CD14-positive monocyte (primary cell): ENCODE data around the gene DTX1. TPM values are rescaled to one million over a fixed set of nuclear protein-coding genes. Genes with fewer than 3 reads are reported as not detected.

Source experiments
- DNase-seq, 3 donors: peaks; one replicate each; pipeline ENCODE4 v3.0.0-alpha.2; 2011 to 2022
- H2AFZ ChIP-seq: 2 replicates; pipeline ENCODE4 v1.6.0; 2012; ENCODE audit warnings: mild to moderate bottlenecking, low read depth, low read length, inconsistent platforms; ENCODE audit not compliant: insufficient read depth, poor library complexity, severe bottlenecking
- H3K27ac ChIP-seq, 2 donors: 1 replicate in 1 of 2; 2 replicates in 1 of 2; pipeline ENCODE4 v1.5.1; 2012 to 2013; ENCODE audit warnings: low read length in 2 of 2, control low read depth in 1 of 2, inconsistent platforms in 1 of 2, low read depth in 1 of 2, mild to moderate bottlenecking in 1 of 2
- H3K27me3 ChIP-seq, 2 donors: one replicate each; pipeline versions ENCODE4 v1.6.0 to v1.6.1; 2011 to 2013; ENCODE audit warnings: low read length in 2 of 2; ENCODE audit not compliant: control insufficient read depth in 2 of 2, insufficient read depth in 2 of 2
- H3K36me3 ChIP-seq, 2 donors: replicated peaks in 1 of 2; 1 replicate in 1 of 2; 2 replicates in 1 of 2; pipeline versions ENCODE4 v1.5.1 to v1.6.1; 2012 to 2013; ENCODE audit warnings: low read length in 2 of 2, control low read depth in 1 of 2, inconsistent platforms in 1 of 2, mild to moderate bottlenecking in 1 of 2; ENCODE audit not compliant: insufficient read depth in 2 of 2, control insufficient read depth in 1 of 2
- H3K4me1 ChIP-seq, 2 donors: 1 replicate in 1 of 2; 2 replicates in 1 of 2; pipeline versions ENCODE4 v1.5.1 to v1.6.1; 2012 to 2013; ENCODE audit warnings: low read length in 2 of 2, control low read depth in 1 of 2, inconsistent platforms in 1 of 2, mild to moderate bottlenecking in 1 of 2, moderate library complexity in 1 of 2; ENCODE audit not compliant: insufficient read depth in 2 of 2, control insufficient read depth in 1 of 2
- H3K4me2 ChIP-seq: replicated peaks from 2 replicates; pipeline ENCODE3; 2012; ENCODE audit warnings: low read length, moderate library complexity, mild to moderate bottlenecking; ENCODE audit not compliant: poor library complexity, severe bottlenecking; ENCODE audit errors: extremely low read depth
- H3K4me3 ChIP-seq, 3 experiments: fragments of 200-600 bp in 1 of 3; sonication (generic) in 1 of 3; replicated peaks in 1 of 3; 1 replicate in 2 of 3; 2 replicates in 1 of 3; pipeline ENCODE4 v1.5.1; 2011 to 2013; ENCODE audit warnings: low read length in 3 of 3, mild to moderate bottlenecking in 3 of 3, control low read depth in 2 of 3, low read depth in 2 of 3, inconsistent platforms in 1 of 3, moderate library complexity in 1 of 3
- H3K79me2 ChIP-seq: 2 replicates; pipeline ENCODE4 v1.6.0; 2012; ENCODE audit warnings: mild to moderate bottlenecking, control low read depth, inconsistent platforms, low read length, moderate library complexity; ENCODE audit not compliant: insufficient read depth
- H3K9ac ChIP-seq: 2 replicates; pipeline ENCODE4 v1.6.0; 2017; ENCODE audit warnings: low read length, mild to moderate bottlenecking; ENCODE audit not compliant: insufficient read depth, poor library complexity, severe bottlenecking
- H3K9me3 ChIP-seq, 2 donors: replicated peaks in 1 of 2; 1 replicate in 1 of 2; 2 replicates in 1 of 2; pipeline versions ENCODE4 v1.5.1 to v1.6.1; 2012 to 2013; ENCODE audit warnings: low read length in 2 of 2, control low read depth in 1 of 2; ENCODE audit not compliant: control insufficient read depth in 1 of 2, insufficient read depth in 1 of 2
- H4K20me1 ChIP-seq: 2 replicates; pipeline ENCODE4 v1.6.0; 2012; ENCODE audit warnings: mild to moderate bottlenecking, low read length, control low read depth, moderate library complexity; ENCODE audit not compliant: insufficient read depth
- H3K27ac Mint-ChIP-seq, 7 donors: one replicate each; pipeline ENCODE4 v1.8.0; 2020; ENCODE audit warnings: mild to moderate bottlenecking in 7 of 7, mixed read lengths in 7 of 7, moderate library complexity in 6 of 7, inconsistent platforms in 2 of 7
- H3K27me3 Mint-ChIP-seq, 3 donors: one replicate each; pipeline ENCODE4 v1.8.0; 2021 to 2022; ENCODE audit warnings: low read depth in 3 of 3, mild to moderate bottlenecking in 3 of 3, mixed read lengths in 3 of 3, moderate library complexity in 3 of 3, inconsistent platforms in 1 of 3
- H3K36me3 Mint-ChIP-seq, 2 donors: one replicate each; pipeline ENCODE4 v1.8.0; 2020; ENCODE audit warnings: mixed read lengths in 2 of 2, inconsistent platforms in 1 of 2, mild to moderate bottlenecking in 1 of 2
- H3K4me1 Mint-ChIP-seq: one replicate; pipeline ENCODE4 v1.8.0; 2020; ENCODE audit warnings: mild to moderate bottlenecking, mixed read lengths
- H3K4me3 Mint-ChIP-seq, 2 donors: one replicate each; pipeline ENCODE4 v1.8.0; 2020; ENCODE audit warnings: mild to moderate bottlenecking in 2 of 2, mixed read lengths in 2 of 2, moderate library complexity in 1 of 2
- H3K9me3 Mint-ChIP-seq, 7 donors: one replicate each; pipeline ENCODE4 v1.8.0; 2020 to 2022; ENCODE audit warnings: mixed read lengths in 7 of 7, mild to moderate bottlenecking in 6 of 7, moderate library complexity in 6 of 7, inconsistent platforms in 2 of 7
- CTCF ChIP-seq: fragments of 200-600 bp; IDR thresholded peaks from one replicate; pipeline ENCODE4 v1.8.0; 2022; ENCODE audit warnings: antibody characterized with exemption, mild to moderate bottlenecking
- WGBS: methylation state at CpG from one replicate; pipeline ENCODE4 v1.1.5; 2013; ENCODE audit warnings: missing lambda C conversion rate; ENCODE audit not compliant: insufficient coverage; 5-methylcytosine and 5-hydroxymethylcytosine counted together
- intact Hi-C, 2 donors: fragments of 100-400 bp; cut with micrococcal nuclease; formaldehyde crosslinking; loops; one replicate each; pipeline versions ENCODE4 v1.15.0 to v1.15.1; 2023
- polyA plus RNA-seq, 3 donors: library from polyadenylated mRNA; depleted of rRNA in 1 of 3; unstranded in 2 of 3; stranded (reverse) in 1 of 3; fragments of 300-500 nt in 2 of 3; fragments of >200 nt in 1 of 3; fragmentation: Illumina TruSeq in 2 of 3; gene quantifications; 1 replicate in 2 of 3; 2 replicates in 1 of 3; pipeline ENCODE4 v1.2.3, GENCODE V29; 2012 to 2021

The DTX1 gene
- polyA plus RNA-seq, 3 donors = 0.04 TPM; not detected in 1

DNA sequence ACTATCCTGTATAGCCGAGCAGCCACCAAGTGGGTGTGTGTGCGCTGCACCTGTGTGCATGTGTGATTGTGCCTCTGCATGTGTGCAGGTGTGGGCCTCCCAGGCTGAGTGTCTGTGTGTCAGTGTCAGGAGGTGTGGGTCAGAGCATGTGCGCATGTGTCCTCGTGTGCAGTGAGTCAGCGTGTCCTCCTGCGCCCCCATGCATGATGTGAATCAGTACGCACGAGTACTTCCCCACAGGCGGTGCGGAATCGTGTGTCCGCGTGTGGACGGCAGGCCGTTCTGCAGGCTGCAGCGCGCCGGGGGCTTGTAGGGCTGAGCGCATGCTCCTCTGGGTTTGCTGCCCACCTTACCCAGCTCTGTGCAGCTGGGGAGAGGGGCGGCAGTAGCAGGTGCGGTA, 34.2 kb downstream of the DTX1 start:
- Histone ChIP-seq H3K4me2 (no peak overlapping the region), H3K4me1 (no peaks in the 10 kb centered on the region), H3K27ac (no peak overlapping the region), H4K20me1 (no peaks in the 10 kb centered on the region), H3K9me3 (no peaks in the 10 kb centered on the region), H3K4me3 (no peak overlapping the region), H3K36me3 (no peaks in the 10 kb centered on the region), H2AFZ (no peak overlapping the region), H3K79me2 (no peaks in the 10 kb centered on the region), H3K27me3 (peaks cover 2 to 31% of the 10 kb centered on the region in 2 donors), H3K9ac (no peak overlapping the region)
- WGBS = 78% methylated on average over 21 of the region's 21 CpGs
- Mint-ChIP-seq H3K4me3 (no peak overlapping the region), H3K36me3 (no peaks in the 10 kb centered on the region), H3K9me3 (peaks cover 0 to 5% (median 0%) of the 10 kb centered on the region in 7 donors), H3K27ac (peak overlapping the region in 1 of 7 donors; percentile 36), H3K4me1 (peaks cover 13% of the 10 kb centered on the region), H3K27me3 (peaks cover 27 to 50% (median 38%) of the 10 kb centered on the region in 3 donors)
- no peak for TF ChIP-seq CTCF
- intact Hi-C loops = no loop called here
- DNase-seq = no peak

GRCh38 chr12:113091506-113091905, 35.0 kb downstream of the DTX1 start:
- H3K9me3 ChIP-seq = no peaks in the 10 kb centered on the region
- Mint-ChIP-seq H3K36me3 (no peaks in the 10 kb centered on the region), H3K9me3 (peaks cover 0 to 5% (median 0%) of the 10 kb centered on the region in 7 donors), H3K4me1 (peaks cover 11% of the 10 kb centered on the region), H3K27me3 (peaks cover 20 to 45% (median 32%) of the 10 kb centered on the region in 3 donors), H3K4me3 (peak overlapping the region in 1 of 2 donors; percentile 9), H3K27ac (no peak overlapping the region)
- H3K4me1 ChIP-seq = no peaks in the 10 kb centered on the region
- TF ChIP-seq CTCF = no peak
- no peak for DNase-seq
- no peak overlapping the region for H3K9ac ChIP-seq
- H2AFZ ChIP-seq = no peak overlapping the region
- intact Hi-C loops = no loop called here
- peaks cover 2 to 31% of the 10 kb centered on the region in 2 donors for H3K27me3 ChIP-seq
- H3K4me2 ChIP-seq = no peak overlapping the region
- H4K20me1 ChIP-seq = no peaks in the 10 kb centered on the region
- WGBS = 92% methylated on average over 2 of the region's 3 CpGs
- no peak overlapping the region for H3K4me3 ChIP-seq
- no peak overlapping the region for H3K27ac ChIP-seq
- H3K79me2 ChIP-seq = no peaks in the 10 kb centered on the region
- no peaks in the 10 kb centered on the region for H3K36me3 ChIP-seq
